ENCODE measurements around the gene GRIN3B.

Gene GRIN3B

GRCh38 chr19:1009981-1010538 lies 9.8 kb downstream of the GRIN3B start:
- TF ChIP-seq CTCF (IDR thresholded peaks at IDR 0.05; ENCODE audit: low read depth, low read length) = no peak
- no peak for TF ChIP-seq EZH2phosphoT487 (IDR thresholded peaks at IDR 0.05; ENCODE audit: low read depth)
- Histone ChIP-seq H4K20me1 (ENCODE audit: insufficient read depth, low read length) (peaks cover 25% of the 10 kb centered on the region), H3K27me3 (ENCODE audit: low read depth, low read length) (no peaks in the 10 kb centered on the region), H3K4me2 (ENCODE audit: low read length) (no peak overlapping the region), H3K4me1 (ENCODE audit: low read length) (no peaks in the 10 kb centered on the region), H3K4me3 (ENCODE audit: low read length) (no peak overlapping the region), H3K27ac (ENCODE audit: low read length) (no peak overlapping the region), H3K9me3 (ENCODE audit: insufficient read depth, low read length) (no peaks in the 10 kb centered on the region), H3K9ac (ENCODE audit: low read length) (no peak overlapping the region), H3K79me2 (ENCODE audit: low read length) (peaks cover 22% of the 10 kb centered on the region), H3K36me3 (replicated peaks; ENCODE audit: low read depth, low read length) (peaks cover 58% of the 10 kb centered on the region), H2AFZ (ENCODE audit: low read depth, low read length) (no peak overlapping the region)

GRCh38 chr19:1010586-1011510 lies 10.6 kb downstream of the GRIN3B start:
- Histone ChIP-seq H3K27ac (ENCODE audit: low read length) (no peak overlapping the region), H3K36me3 (replicated peaks; ENCODE audit: low read depth, low read length) (peaks cover 58% of the 10 kb centered on the region)

GRCh38 chr19:1011831-1012333 lies 11.7 kb downstream of the GRIN3B start:
- Histone ChIP-seq H3K27ac (ENCODE audit: low read length) (no peak overlapping the region), H2AFZ (ENCODE audit: low read depth, low read length) (no peak overlapping the region), H3K79me2 (ENCODE audit: low read length) (peaks cover 40% of the 10 kb centered on the region), H4K20me1 (ENCODE audit: insufficient read depth, low read length) (peaks cover 39% of the 10 kb centered on the region), H3K4me2 (ENCODE audit: low read length) (no peak overlapping the region), H3K4me3 (ENCODE audit: low read length) (no peak overlapping the region), H3K4me1 (ENCODE audit: low read length) (peaks cover 4% of the 10 kb centered on the region), H3K9me3 (ENCODE audit: insufficient read depth, low read length) (no peaks in the 10 kb centered on the region), H3K9ac (ENCODE audit: low read length) (no peak overlapping the region), H3K27me3 (ENCODE audit: low read depth, low read length) (no peaks in the 10 kb centered on the region), H3K36me3 (replicated peaks; ENCODE audit: low read depth, low read length) (peaks cover 56% of the 10 kb centered on the region)
- TF ChIP-seq CTCF (IDR thresholded peaks at IDR 0.05; ENCODE audit: low read depth, low read length) (no peak), EZH2phosphoT487 (IDR thresholded peaks at IDR 0.05; ENCODE audit: low read depth) (no peak)

More at GRCh38 chr19:1010586-1011510, 10.6 kb downstream of the GRIN3B start:
- no peak overlapping the region for H3K4me2 ChIP-seq (ENCODE audit: low read length)
- peaks cover 30% of the 10 kb centered on the region for H3K79me2 ChIP-seq (ENCODE audit: low read length)
- H3K4me3 ChIP-seq (ENCODE audit: low read length) = no peak overlapping the region
- peaks cover 33% of the 10 kb centered on the region for H4K20me1 ChIP-seq (ENCODE audit: insufficient read depth, low read length)
- H3K27me3 ChIP-seq (ENCODE audit: low read depth, low read length) = no peaks in the 10 kb centered on the region
- no peak for TF ChIP-seq CTCF (IDR thresholded peaks at IDR 0.05; ENCODE audit: low read depth, low read length)
- TF ChIP-seq EZH2phosphoT487 (IDR thresholded peaks at IDR 0.05; ENCODE audit: low read depth) = no peak
- H3K9me3 ChIP-seq (ENCODE audit: insufficient read depth, low read length) = no peaks in the 10 kb centered on the region
- no peak overlapping the region for H3K9ac ChIP-seq (ENCODE audit: low read length)
- H3K4me1 ChIP-seq (ENCODE audit: low read length) = no peaks in the 10 kb centered on the region
- H2AFZ ChIP-seq (ENCODE audit: low read depth, low read length) = no peak overlapping the region

GRCh38 chr19:1012334-1012733 lies 12.1 kb downstream of the GRIN3B start:
- Histone ChIP-seq H3K4me3 (ENCODE audit: low read length) (no peak overlapping the region), H2AFZ (ENCODE audit: low read depth, low read length) (no peak overlapping the region), H3K9me3 (ENCODE audit: insufficient read depth, low read length) (no peaks in the 10 kb centered on the region), H3K4me2 (ENCODE audit: low read length) (no peak overlapping the region), H3K79me2 (ENCODE audit: low read length) (peaks cover 45% of the 10 kb centered on the region), H3K27me3 (ENCODE audit: low read depth, low read length) (no peaks in the 10 kb centered on the region), H3K36me3 (replicated peaks; ENCODE audit: low read depth, low read length) (peaks cover 51% of the 10 kb centered on the region), H3K9ac (ENCODE audit: low read length) (no peak overlapping the region), H3K4me1 (ENCODE audit: low read length) (peaks cover 8% of the 10 kb centered on the region), H3K27ac (ENCODE audit: low read length) (no peak overlapping the region), H4K20me1 (ENCODE audit: insufficient read depth, low read length) (peaks cover 41% of the 10 kb centered on the region)
- no peak for TF ChIP-seq CTCF (IDR thresholded peaks at IDR 0.05; ENCODE audit: low read depth, low read length)
- no peak for TF ChIP-seq EZH2phosphoT487 (IDR thresholded peaks at IDR 0.05; ENCODE audit: low read depth)

Measured in OCI-LY3 (cell line).